OCI-LY7 (cell line): Measurements from ENCODE around the gene SLC25A21. TPM values are rescaled to one million over a fixed set of nuclear protein-coding genes. Genes with fewer than 3 reads are reported as not detected.

ENCODE experiments used
- BruUV-seq: library from RNA; stranded (reverse); fragments of 400-500 nt; replicated peaks from 2 replicates; lab custom pipeline; 2021; lab: Mats Ljungman, UMichigan
- CTCF ChIA-PET: fragments of 300-600 bp; sonication (Branson Sonifier 250); formaldehyde crosslinking; loops from one replicate; lab custom pipeline; 2022; ENCODE audit warnings: antibody characterized with exemption; ENCODE audit not compliant: unreplicated experiment; lab: Charles Lee
- POLR2A ChIA-PET: fragments of 300-600 bp; sonication (Branson Sonifier 250); formaldehyde crosslinking; loops from one replicate; lab custom pipeline; 2022; ENCODE audit warnings: antibody characterized with exemption; lab: Charles Lee
- DNase-seq: peaks from one replicate; pipeline ENCODE4 v3.0.0-alpha.2; 2015; ENCODE audit warnings: low spot score
- H2AFZ ChIP-seq: fragments of 200-600 bp; sonication (generic), shearing (Covaris generic); 2 replicates; pipeline ENCODE4 v1.6.1; 2014; ENCODE audit warnings: mild to moderate bottlenecking, antibody characterized with exemption, low read length, moderate library complexity
- H3K27ac ChIP-seq: fragments of 200-600 bp; sonication (generic); 2 replicates; pipeline ENCODE4 v1.5.1; 2014; ENCODE audit warnings: mixed run types, low read depth, mild to moderate bottlenecking, moderate library complexity, low read length, inconsistent platforms; ENCODE audit not compliant: poor library complexity, severe bottlenecking
- H3K36me3 ChIP-seq: fragments of 200-600 bp; sonication (generic); 2 replicates; pipeline ENCODE4 v1.6.1; 2014; ENCODE audit warnings: mild to moderate bottlenecking, antibody characterized with exemption, low read length, moderate library complexity, mixed read lengths; ENCODE audit not compliant: insufficient read depth
- H3K4me1 ChIP-seq: fragments of 200-600 bp; sonication (generic); 2 replicates; pipeline ENCODE4 v1.5.1; 2014; ENCODE audit warnings: mild to moderate bottlenecking, low read length; ENCODE audit not compliant: insufficient read depth, poor library complexity, severe bottlenecking
- H3K4me2 ChIP-seq: fragments of 200-600 bp; sonication (generic); 2 replicates; pipeline ENCODE4 v1.6.1; 2014; ENCODE audit warnings: mild to moderate bottlenecking, low read length
- H3K4me3 ChIP-seq: fragments of 200-600 bp; sonication (generic); 2 replicates; pipeline ENCODE4 v1.5.1; 2014; ENCODE audit warnings: mild to moderate bottlenecking, low read depth, low read length; ENCODE audit not compliant: poor library complexity, severe bottlenecking
- H3K79me2 ChIP-seq: fragments of 200-600 bp; sonication (generic); 2 replicates; pipeline ENCODE4 v1.6.1; 2016; ENCODE audit warnings: low read depth, mild to moderate bottlenecking, low read length, moderate library complexity, mixed read lengths; ENCODE audit not compliant: insufficient read depth
- H3K9me2 ChIP-seq: fragments of 200-600 bp; sonication (generic); 2 replicates; pipeline ENCODE4 v1.6.1; 2016; ENCODE audit warnings: mild to moderate bottlenecking, low read length, mixed read lengths; ENCODE audit not compliant: insufficient read depth
- H3K9me3 ChIP-seq: fragments of 200-600 bp; sonication (generic); 2 replicates; pipeline ENCODE4 v1.6.1; 2014; ENCODE audit warnings: mild to moderate bottlenecking, mixed run types, low read length, mixed read lengths
- H4K20me1 ChIP-seq: fragments of 200-600 bp; sonication (generic); 2 replicates; pipeline ENCODE4 v1.6.1; 2014; ENCODE audit warnings: mild to moderate bottlenecking, antibody characterized with exemption, low read length, moderate library complexity, mixed read lengths; ENCODE audit not compliant: insufficient read depth
- CTCF ChIP-seq: fragments of 200-600 bp; sonication (generic); conservative IDR thresholded peaks from 2 replicates; pipeline ENCODE4 v1.5.1; 2014; ENCODE audit warnings: mild to moderate bottlenecking, antibody characterized with exemption, low read length, moderate library complexity, mixed read lengths
- EZH2phosphoT487 ChIP-seq: fragments of 200-600 bp; sonication (generic); IDR thresholded peaks from 2 replicates; pipeline ENCODE4 v1.6.1; 2018; ENCODE audit warnings: low read depth, borderline replicate concordance, mild to moderate bottlenecking, mixed run types, antibody characterized with exemption, low read length, moderate library complexity, mixed read lengths
- intact Hi-C: fragments of 100-400 bp; cut with micrococcal nuclease; formaldehyde crosslinking; loops from one replicate; pipeline ENCODE4 v1.10.0; 2022; ENCODE audit not compliant: unreplicated experiment
- total RNA-seq, 2 experiments: library from RNA; depleted of rRNA in 1 of 2; stranded (reverse); fragments of >200 nt in 1 of 2; shearing (Covaris generic) in 1 of 2; gene quantifications; 2 replicates each; pipeline ENCODE4 v1.2.3, GENCODE V29; 2014 to 2022

The SLC25A21 gene
- total RNA-seq, 2 experiments from 2014 or later, result not detected

DNA sequence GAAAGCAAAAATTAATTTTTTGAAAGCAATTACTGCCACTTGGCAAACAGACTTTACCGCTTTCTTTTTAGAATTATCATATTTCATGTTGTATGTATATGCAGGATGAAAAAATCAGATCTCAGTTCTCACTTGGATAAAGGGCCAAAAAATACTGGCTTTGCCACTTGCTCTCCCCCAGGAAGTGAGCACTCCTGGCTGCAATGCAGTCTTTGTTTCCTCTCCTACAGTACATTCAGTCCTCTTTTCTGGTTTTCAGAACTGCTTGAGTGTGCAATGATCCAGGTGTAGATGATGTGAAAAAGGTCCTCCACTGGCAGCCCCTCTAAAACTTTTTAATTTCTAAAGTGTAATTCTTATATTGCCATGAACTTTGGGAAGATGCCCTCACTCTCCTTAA lies 183.4 kb downstream of the SLC25A21 start:
- Histone ChIP-seq H3K9me2 (no peaks in the 10 kb centered on the region), H4K20me1 (no peaks in the 10 kb centered on the region), H3K27ac (no peak overlapping the region), H3K4me3 (no peak overlapping the region), H3K9me3 (no peaks in the 10 kb centered on the region), H3K4me1 (no peaks in the 10 kb centered on the region), H3K36me3 (no peaks in the 10 kb centered on the region), H3K4me2 (no peak overlapping the region), H2AFZ (no peak overlapping the region), H3K79me2 (no peaks in the 10 kb centered on the region)
- BruUV-seq, result no TSS peak
- TF ChIP-seq EZH2phosphoT487 (no peak), CTCF (no peak)
- intact Hi-C loops, result no loop called here
- ChIA-PET POLR2A (interaction anchor here (1.0 kb wide), 1 partner anchor 16 kb away, joined by 3 read pairs; no protein-coding TSS in a partner anchor), CTCF (no interaction called here)
- DNase-seq, result no peak

DNA sequence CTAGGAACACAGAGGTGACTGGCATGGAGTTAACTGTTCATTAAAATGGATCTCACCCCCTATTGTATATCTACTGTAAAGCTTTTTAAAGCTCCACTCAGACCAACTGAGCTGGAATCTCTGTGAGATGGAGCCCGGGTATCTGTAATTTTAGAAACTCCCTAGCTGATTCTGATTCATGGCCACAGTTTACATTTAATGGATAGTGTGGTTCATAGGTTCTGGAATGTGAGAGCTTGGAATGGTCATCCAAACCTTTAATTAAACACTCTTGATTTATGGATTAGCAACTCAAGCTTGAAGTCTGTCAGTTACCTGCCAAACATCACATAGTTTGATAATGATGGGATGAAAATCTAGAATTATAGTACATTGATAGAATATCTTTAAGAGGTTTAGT lies 183.8 kb downstream of the SLC25A21 start:
- POLR2A ChIA-PET, result interaction anchor here (1.0 kb wide), 1 partner anchor 15 kb away, joined by 3 read pairs; no protein-coding TSS in a partner anchor

More for the DNA sequence above, 183.8 kb downstream of the SLC25A21 start:
- no peaks in the 10 kb centered on the region for H4K20me1 ChIP-seq
- no peak overlapping the region for H3K4me2 ChIP-seq
- CTCF ChIA-PET, result no interaction called here
- H3K4me3 ChIP-seq, result no peak overlapping the region
- H3K9me3 ChIP-seq, result no peaks in the 10 kb centered on the region
- no peak for DNase-seq
- no peaks in the 10 kb centered on the region for H3K4me1 ChIP-seq
- no peak for TF ChIP-seq CTCF
- no peak for TF ChIP-seq EZH2phosphoT487
- no TSS peak for BruUV-seq
- no peaks in the 10 kb centered on the region for H3K9me2 ChIP-seq
- H2AFZ ChIP-seq, result no peak overlapping the region
- H3K27ac ChIP-seq, result no peak overlapping the region
- H3K36me3 ChIP-seq, result no peaks in the 10 kb centered on the region
- H3K79me2 ChIP-seq, result no peaks in the 10 kb centered on the region
- intact Hi-C loops, result no loop called here
